ENCODE results near the gene GALNT2.

- TF ChIP-seq TAF1 (IDR thresholded peaks at IDR 0.05; ENCODE audit: low read depth, low read length), result no peak
- TF ChIP-seq POLR2A (IDR thresholded peaks at IDR 0.05; ENCODE audit: low read depth, low read length), result no peak
- TF ChIP-seq POLR2AphosphoS5 (IDR thresholded peaks at IDR 0.05; ENCODE audit: low read depth, low read length), result no peak
- peak; percentile 31; the same call in 1 of the 2 replicates for TF ChIP-seq SPI1 (IDR thresholded peaks at IDR 0.05; ENCODE audit: low read depth, low read length)
Measured at GRCh38 chr1:230232371-230232771, 165.3 kb downstream of the GALNT2 start.
